Neutrophil (primary cell): ENCODE data around the gene CA12.

Experiments
- H3K27ac ChIP-seq: fragments of 200-600 bp; sonication (generic); 2 replicates; pipeline ENCODE4 v1.5.1; 2016; ENCODE audit warnings: mild to moderate bottlenecking, moderate library complexity
- H3K27me3 ChIP-seq: fragments of 200-600 bp; sonication (generic); 2 replicates; pipeline ENCODE4 v1.6.0; 2016; ENCODE audit warnings: mild to moderate bottlenecking
- H3K36me3 ChIP-seq: fragments of 200-600 bp; sonication (generic); 2 replicates; pipeline ENCODE4 v1.5.1; 2017
- H3K4me1 ChIP-seq, 2 experiments: fragments of 200-600 bp in 1 of 2; sonication (generic) in 1 of 2; 1 replicate in 1 of 2; 2 replicates in 1 of 2; pipeline versions ENCODE4 v1.5.1 to v1.6.1; 2013 to 2016; ENCODE audit warnings: low read depth in 1 of 2, low read length in 1 of 2, mild to moderate bottlenecking in 1 of 2, moderate library complexity in 1 of 2; ENCODE audit not compliant: control insufficient read depth in 1 of 2, insufficient read depth in 1 of 2
- H3K4me3 ChIP-seq, 2 experiments: fragments of 200-600 bp in 1 of 2; sonication (generic) in 1 of 2; 1 replicate in 1 of 2; 2 replicates in 1 of 2; pipeline ENCODE4 v1.5.1; 2013 to 2016; ENCODE audit warnings: low read depth in 1 of 2, low read length in 1 of 2, mild to moderate bottlenecking in 1 of 2, moderate library complexity in 1 of 2
- H3K9me3 ChIP-seq: fragments of 200-600 bp; sonication (generic); 2 replicates; pipeline ENCODE4 v1.5.1; 2016
- CTCF ChIP-seq: fragments of 200-600 bp; sonication (generic); IDR thresholded peaks from 2 replicates; pipeline ENCODE4 v1.5.1; 2016; ENCODE audit warnings: antibody characterized with exemption

CA12 gene

GRCh38 chr15:63337046-63337445, 44.6 kb downstream of the CA12 start:
- H3K27ac ChIP-seq = no peak overlapping the region
- H3K4me1 ChIP-seq = no peaks in the 10 kb centered on the region
- TF ChIP-seq CTCF = no peak
- H3K36me3 ChIP-seq = no peaks in the 10 kb centered on the region
- H3K9me3 ChIP-seq = no peaks in the 10 kb centered on the region
- H3K4me3 ChIP-seq = no peak overlapping the region
- no peaks in the 10 kb centered on the region for H3K27me3 ChIP-seq

GRCh38 chr15:63335543-63336240, 46.0 kb downstream of the CA12 start:
- no peaks in the 10 kb centered on the region for H3K4me1 ChIP-seq
- H3K36me3 ChIP-seq = no peaks in the 10 kb centered on the region
- TF ChIP-seq CTCF = no peak
- H3K27me3 ChIP-seq = no peaks in the 10 kb centered on the region
- H3K4me3 ChIP-seq = no peak overlapping the region
- no peak overlapping the region for H3K27ac ChIP-seq
- no peaks in the 10 kb centered on the region for H3K9me3 ChIP-seq

GRCh38 chr15:63334821-63335220, 46.8 kb downstream of the CA12 start:
- H3K27ac ChIP-seq = no peak overlapping the region
- H3K36me3 ChIP-seq = no peaks in the 10 kb centered on the region
- no peaks in the 10 kb centered on the region for H3K9me3 ChIP-seq
- H3K4me1 ChIP-seq = no peaks in the 10 kb centered on the region
- no peaks in the 10 kb centered on the region for H3K27me3 ChIP-seq
- no peak for TF ChIP-seq CTCF
- H3K4me3 ChIP-seq = no peak overlapping the region

- Histone ChIP-seq H3K4me1 (no peaks in the 10 kb centered on the region), H3K9me3 (no peaks in the 10 kb centered on the region), H3K36me3 (no peaks in the 10 kb centered on the region), H3K4me3 (no peak overlapping the region), H3K27me3 (no peaks in the 10 kb centered on the region), H3K27ac (no peak overlapping the region)
- TF ChIP-seq CTCF = no peak
Observed at GRCh38 chr15:63332367-63333124, 49.1 kb downstream of the CA12 start.

- Histone ChIP-seq H3K36me3 (no peaks in the 10 kb centered on the region), H3K27ac (no peak overlapping the region), H3K4me3 (no peak overlapping the region), H3K27me3 (no peaks in the 10 kb centered on the region), H3K4me1 (no peaks in the 10 kb centered on the region), H3K9me3 (no peaks in the 10 kb centered on the region)
- no peak for TF ChIP-seq CTCF
Observed at GRCh38 chr15:63331456-63331855, 50.2 kb downstream of the CA12 start.
